Parietal lobe (tissue), 2 donors: Measurements from ENCODE around the gene SPATA31A3. TPM values are rescaled to one million over a fixed set of nuclear protein-coding genes. Genes with fewer than 3 reads are reported as not detected.

Experiments
- small RNA-seq: library from RNA; depleted of rRNA; stranded (forward); fragments of <200 nt; gene quantifications from one replicate; pipeline ENCODE3, GENCODE V24; 2014; ENCODE audit warnings: low replicate concordance
- total RNA-seq: library from RNA; depleted of rRNA; stranded (reverse); fragments of >200 nt; gene quantifications from one replicate; pipeline ENCODE4 v1.2.3, GENCODE V29; 2014

Gene SPATA31A3
- total RNA-seq: not detected

GRCh38 chr9:66992450-66992849 lies at the start of gene SPATA31A3:
Gene SPATA31A3, minus strand, starts transcription at chr9:66992550. Its CDS starts 29 bp downstream, at chr9:66992521.

Small RNA genes lying within 50 kb of the gene (small RNA-seq; reads per million reads assigned to genes)
- not detected for gene AL353770.1
- not detected for gene AL353770.2

Other genes starting within 250 kb of the SPATA31A3 start
- gene ZNF658, start 91.8 kb downstream of the SPATA31A3 start, total RNA-seq: 22.8 TPM